ENCODE results near the gene GOLGA6L26. TPM values are rescaled to one million over a fixed set of nuclear protein-coding genes. Genes with fewer than 3 reads are reported as not detected.
"Not testable (repeated sequence)": the region's sequence is repeated elsewhere in the genome, so short reads cannot be mapped to it uniquely, and the experiment has no call there.

The GOLGA6L26 gene
- total RNA-seq: not detected

DNA sequence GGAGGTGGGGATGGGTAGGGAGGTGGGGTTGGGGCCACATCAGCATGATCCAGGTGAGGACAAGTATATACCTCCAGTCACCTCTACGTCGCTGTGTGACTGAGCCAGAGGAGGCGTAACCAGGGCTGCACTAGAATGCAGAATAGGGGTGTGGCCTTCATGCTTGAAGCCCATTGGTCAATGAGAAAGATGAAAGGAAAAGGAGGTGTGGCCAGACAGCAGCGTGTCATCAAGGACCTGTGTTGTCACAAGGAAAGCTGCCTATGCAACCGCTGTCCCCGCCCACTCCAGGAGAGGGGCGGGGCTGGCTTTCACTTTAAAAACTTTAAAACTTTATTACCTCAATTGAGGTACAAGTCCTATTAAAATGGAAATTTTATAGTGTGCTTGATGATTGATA is at the start of gene GOLGA6L26:
TSS of gene GOLGA6L26 (minus strand) at position 101 of the 400 bp plus-strand sequence. CDS start at position 40, 61 bp downstream.
- DNase-seq (ENCODE audit: low spot score in 2 of 2); FAIRE-seq: not testable (repeated sequence)

DNA sequence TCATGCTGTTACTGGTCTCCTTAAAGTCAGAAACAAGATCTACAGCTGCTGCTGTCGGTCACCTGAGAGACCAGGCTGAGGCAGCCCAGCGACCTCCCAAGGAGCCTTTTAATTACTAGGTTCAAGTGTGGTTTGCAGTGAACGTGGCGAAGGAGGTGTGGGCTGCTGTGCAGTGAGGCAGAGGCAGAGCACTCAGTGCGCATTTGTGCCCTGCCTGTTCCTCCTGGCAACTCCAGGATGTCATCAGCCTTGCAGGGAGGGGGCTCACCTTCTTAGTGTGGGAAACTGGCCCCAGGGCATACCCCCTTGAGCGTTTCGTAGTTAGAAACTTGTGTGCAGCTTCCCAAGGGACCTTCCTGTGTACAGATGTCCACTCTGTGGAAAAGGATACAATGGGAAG is 47.2 kb upstream of the GOLGA6L26 start:
- not testable (repeated sequence) for FAIRE-seq; DNase-seq (ENCODE audit: low spot score in 2 of 2)

DNA sequence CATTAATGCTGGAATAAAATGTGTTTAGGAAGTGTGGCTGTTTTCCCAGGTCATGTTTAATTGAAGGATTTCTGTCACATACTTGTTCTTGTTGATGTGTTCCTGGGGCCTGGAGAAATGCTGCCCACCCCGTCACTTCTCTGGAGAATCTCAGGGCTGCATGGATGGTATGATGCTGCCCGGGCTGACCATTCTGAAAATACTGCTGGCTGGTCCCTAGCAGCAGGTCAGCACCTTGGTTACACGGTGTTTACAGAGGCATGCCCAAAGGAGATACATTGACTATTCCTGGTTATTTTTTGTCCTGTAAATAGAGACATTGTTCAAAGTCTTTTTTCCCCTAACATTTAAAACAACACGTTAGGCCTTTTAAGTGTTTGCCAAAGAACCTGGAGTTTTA is 46.7 kb upstream of the GOLGA6L26 start:
- DNase-seq (ENCODE audit: low spot score in 2 of 2); FAIRE-seq: not testable (repeated sequence)

DNA sequence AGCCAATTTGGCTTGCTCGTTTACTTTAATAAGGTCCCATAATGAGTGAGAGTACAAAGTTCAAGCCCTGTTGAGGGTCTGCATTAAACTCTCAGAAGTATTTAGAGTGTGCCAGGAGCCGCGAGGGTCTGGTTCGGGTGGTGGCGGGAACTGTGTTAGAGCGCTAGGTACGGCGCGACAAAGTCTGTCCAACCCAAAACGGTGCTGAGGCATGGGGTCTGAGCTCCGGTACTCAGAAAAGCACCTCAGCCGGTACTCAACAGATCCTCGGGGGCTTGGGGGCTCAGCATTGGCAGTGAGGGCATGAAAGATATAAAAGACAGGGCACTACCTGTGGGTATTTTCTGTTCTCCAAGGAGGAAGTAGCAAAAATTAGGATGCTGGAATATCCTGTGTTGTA is 45.0 kb upstream of the GOLGA6L26 start:
- FAIRE-seq; DNase-seq (ENCODE audit: low spot score in 2 of 2): not testable (repeated sequence)

DNA sequence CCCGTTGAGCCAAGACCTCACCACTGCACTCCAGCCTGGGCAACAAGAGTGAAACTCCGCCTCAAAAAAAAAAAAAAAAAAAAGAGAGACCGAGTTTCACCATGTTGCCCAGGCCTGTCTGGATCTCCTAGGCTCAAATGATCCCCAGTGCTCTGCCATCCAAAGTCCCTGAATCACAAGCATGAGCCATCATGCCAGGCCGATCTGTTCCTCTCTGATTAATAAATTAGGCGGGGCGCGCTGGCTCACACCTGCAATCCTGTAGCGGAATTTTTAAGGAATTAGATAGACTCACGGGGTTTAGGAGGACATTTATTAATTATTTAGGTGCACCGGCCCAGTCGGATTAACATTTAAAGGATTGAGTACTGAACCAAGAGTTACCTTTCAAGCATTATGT is 40.2 kb upstream of the GOLGA6L26 start:
- not testable (repeated sequence) for FAIRE-seq

DNA sequence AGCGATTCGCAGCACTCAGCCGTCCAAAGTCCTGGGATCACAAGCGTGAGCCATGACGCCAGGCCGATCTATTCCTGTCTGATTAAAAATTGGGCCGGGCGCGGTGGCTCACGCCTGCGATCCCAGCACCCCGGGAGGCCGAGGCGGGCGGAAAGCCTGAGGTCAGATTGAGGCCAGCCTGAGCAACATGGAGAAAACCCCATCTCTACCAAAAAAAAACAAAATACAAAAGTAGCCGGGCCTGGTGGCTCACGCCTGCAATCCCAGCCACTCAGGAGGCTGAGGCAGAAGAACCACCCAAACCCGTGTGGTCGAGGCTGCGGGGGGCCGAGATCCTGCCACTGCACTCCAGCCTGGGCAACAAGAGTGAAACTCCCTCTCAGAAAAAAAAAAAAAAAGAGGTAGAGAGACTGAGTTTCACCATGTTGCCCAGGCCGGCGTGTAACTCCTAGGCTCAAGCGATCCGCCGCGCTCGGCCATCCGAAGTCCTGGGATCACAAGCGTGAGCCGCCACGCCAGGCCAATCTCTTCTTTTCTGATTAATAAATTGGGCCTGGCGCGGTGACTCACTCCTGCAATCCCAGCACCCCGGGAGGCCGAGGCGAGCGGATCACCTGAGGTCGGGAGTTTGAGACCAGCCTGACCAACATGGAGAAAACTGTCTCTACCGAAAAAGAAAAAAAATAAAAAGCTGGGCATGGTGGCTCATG is 39.0 kb upstream of the GOLGA6L26 start:
- DNase-seq (ENCODE audit: low spot score in 2 of 2); FAIRE-seq: not testable (repeated sequence)

More for the DNA sequence above, 40.2 kb upstream of the GOLGA6L26 start:
- DNase-seq (ENCODE audit: low spot score in 2 of 2): not testable (repeated sequence)

DNA sequence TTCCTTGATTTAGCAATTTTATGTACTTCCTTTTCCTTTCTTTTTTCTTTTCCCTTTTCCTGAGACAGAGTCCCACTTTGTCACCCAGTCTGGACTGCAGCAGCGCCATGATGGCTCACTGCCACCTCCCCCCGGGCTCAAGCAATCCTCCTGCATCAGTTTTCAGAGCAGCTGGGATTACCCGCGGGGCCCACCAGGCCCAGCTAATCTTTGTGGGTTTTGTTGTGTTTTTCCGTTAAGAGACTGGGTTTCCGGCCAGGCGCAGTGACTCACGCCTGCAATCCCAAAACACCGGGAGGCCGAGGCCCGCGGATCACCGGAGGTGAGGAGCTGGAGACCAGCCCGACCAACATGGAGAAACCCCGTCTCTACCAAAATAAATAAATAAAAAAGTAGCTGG is 38.3 kb upstream of the GOLGA6L26 start:
- DNase-seq (ENCODE audit: low spot score in 2 of 2): no peak
- no peak for FAIRE-seq

GRCh38 chr15:23371868-23372267 is 37.9 kb upstream of the GOLGA6L26 start:
- DNase-seq (ENCODE audit: low spot score in 2 of 2); FAIRE-seq: not testable (repeated sequence)

DNA sequence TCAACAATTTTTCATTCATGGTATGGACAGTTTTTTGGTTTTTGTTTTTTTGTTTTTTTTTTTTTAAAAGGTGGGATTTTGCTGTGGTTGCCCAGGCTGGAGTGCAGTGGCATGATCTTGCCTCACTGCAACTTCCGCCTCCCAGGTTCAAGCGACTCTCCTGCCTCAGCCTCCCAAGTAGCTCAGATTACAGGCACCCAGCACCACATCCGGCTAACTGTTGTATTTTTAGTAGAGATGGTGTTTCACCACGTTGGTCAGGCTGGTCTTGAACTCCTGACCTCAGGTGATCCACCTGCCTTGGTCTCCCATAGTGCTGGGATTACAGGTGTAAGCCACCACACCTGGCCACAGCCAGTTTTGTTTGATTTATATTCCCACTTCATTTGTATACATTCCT is 37.1 kb upstream of the GOLGA6L26 start:
- not testable (repeated sequence) for FAIRE-seq; DNase-seq (ENCODE audit: low spot score in 2 of 2)

DNA sequence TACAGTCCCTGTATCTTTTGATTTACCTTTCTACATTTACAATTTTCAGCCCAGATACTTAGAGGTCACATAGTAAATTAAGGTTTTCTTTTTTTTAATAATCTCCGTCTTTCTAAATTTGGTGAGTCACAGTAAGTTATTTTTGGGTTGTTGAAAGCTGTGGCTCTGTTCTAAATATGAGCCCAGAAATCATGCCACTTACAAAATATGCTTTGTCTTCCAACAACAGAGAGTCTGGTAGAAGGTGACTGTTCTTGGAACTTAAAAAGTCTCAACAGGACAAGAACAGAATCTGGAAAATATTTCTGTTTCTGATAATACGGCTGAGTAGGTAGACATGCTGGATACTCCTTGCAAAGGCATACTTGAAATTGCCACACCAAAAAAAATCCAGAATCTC is 36.6 kb upstream of the GOLGA6L26 start:
- DNase-seq (ENCODE audit: low spot score in 2 of 2) (no peak), FAIRE-seq (no peak)

- not testable (repeated sequence) for FAIRE-seq; DNase-seq (ENCODE audit: low spot score in 2 of 2)
Observed at GRCh38 chr15:23364261-23364660, 30.3 kb upstream of the GOLGA6L26 start.

DNA sequence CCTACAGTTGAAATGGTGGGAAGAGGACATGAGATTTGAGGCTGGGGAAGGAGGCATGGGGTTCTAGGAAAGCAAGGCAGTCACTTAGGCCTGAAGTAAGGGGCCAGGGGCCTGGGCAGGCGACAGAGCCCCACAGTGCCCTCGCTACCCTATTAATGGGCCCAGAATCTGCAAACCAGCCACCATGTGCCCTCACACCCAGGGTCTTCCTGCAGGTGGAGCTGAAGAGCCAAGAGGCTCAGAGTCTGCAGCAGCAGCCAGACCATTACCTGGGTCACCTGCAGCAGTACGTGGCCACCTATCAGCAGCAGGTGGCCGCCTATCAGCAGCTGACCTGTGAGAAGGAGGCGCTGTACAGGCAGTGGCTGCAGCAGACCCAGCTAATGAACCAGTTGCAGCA is 28.6 kb upstream of the GOLGA6L26 start:
- DNase-seq (ENCODE audit: low spot score in 2 of 2); FAIRE-seq: not testable (repeated sequence)

DNA sequence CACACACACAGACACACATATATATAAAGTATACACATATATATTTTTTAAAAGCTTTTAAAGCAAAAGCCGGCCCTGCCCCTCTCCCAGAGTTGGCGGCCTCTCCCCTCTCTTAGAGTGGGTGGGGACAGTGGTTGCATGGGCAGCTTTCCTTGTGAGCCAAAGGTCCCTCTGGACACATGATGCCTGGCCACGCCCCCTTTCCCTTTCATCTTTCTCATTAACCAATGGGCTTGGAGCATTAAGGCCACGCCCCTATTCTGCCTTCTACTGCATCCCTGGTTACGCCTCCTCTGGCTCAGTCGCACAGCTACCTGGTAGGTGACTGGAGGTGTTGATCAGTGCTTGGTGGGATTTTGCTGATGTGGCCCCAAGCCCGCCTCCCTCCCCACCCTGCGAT is 20.5 kb upstream of the GOLGA6L26 start, which contains the start of gene GOLGA8S:
TSS of gene GOLGA8S (plus strand) at position 301 of the 400 bp plus-strand sequence. CDS start at position 363, 62 bp downstream.
- not testable (repeated sequence) for FAIRE-seq; DNase-seq (ENCODE audit: low spot score in 2 of 2)

DNA sequence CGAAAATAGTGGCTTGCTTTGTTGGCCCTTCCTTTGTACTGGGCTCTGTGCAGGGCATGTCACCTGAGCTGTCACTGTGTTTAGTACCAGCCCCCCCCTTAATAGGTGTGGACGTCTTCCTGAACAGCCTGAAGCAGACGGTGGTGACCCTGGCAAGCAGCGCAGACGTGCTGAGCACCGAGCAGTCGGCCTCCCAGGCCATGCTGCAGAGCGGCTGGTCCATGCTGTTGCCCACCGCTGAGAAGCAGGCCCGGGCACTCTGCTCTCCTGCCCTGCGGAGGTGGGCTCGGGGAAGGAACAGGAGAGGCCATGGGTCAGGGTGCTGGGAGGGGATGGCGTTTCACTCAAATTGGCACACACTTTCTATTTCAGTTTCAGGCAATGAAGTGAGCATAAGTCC is 22.8 kb downstream of the GOLGA6L26 start:
- DNase-seq (ENCODE audit: low spot score in 2 of 2); FAIRE-seq: not testable (repeated sequence)

- not testable (repeated sequence) for DNase-seq (ENCODE audit: low spot score in 2 of 2); FAIRE-seq
Observed at GRCh38 chr15:23305921-23306320, 28.1 kb downstream of the GOLGA6L26 start.

GRCh38 chr15:23304805-23305204 is 29.2 kb downstream of the GOLGA6L26 start:
- not testable (repeated sequence) for DNase-seq (ENCODE audit: low spot score in 2 of 2); FAIRE-seq

DNA sequence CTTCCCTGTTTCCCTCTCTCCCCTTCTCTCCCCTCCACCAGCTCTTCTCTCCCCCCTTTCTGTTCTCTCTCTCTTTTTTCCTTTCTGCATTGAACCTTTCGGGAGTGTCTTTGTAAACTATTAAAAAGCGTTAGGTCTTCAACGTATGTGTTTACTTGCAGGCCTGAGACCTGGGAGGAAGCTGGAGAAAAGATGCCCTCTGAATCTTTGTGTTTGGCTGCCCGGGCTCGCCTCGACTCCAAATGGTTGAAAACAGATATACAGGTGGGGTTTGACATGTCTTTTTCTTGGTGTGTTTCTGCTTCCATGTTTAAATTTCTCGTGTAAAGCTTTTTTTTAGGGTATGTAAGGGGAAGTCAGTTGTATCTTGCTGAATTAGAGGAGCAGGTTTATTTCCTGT is 29.7 kb downstream of the GOLGA6L26 start:
- not testable (repeated sequence) for FAIRE-seq; DNase-seq (ENCODE audit: low spot score in 2 of 2)

DNA sequence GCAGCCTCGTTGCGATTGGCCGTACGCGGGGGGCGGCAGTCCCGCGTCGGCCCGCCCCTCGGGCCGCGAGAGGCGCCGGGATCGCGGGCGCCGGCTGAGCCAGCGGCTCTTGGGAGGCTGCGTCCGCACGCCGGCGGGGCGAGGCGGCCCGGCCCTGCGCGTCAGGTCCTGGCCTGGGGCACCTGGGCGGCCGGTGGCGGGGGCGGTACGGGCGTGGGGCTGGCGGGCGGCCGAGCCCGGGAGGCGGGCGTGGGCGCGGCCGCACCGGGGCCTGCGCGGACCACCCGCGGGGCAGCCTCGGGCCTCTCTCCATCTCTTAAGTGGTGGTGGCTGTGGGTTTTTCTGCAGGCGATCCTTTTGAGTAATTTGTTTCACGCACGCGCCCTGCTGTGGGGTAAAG is 30.3 kb downstream of the GOLGA6L26 start:
- peak; percentile 36 to 43 for DNase-seq (ENCODE audit: low spot score in 2 of 2)
- FAIRE-seq: not testable (repeated sequence)

GRCh38 chr15:23303246-23303645 is 30.8 kb downstream of the GOLGA6L26 start:
- not testable (repeated sequence) for DNase-seq (ENCODE audit: low spot score in 2 of 2); FAIRE-seq

Measured in frontal cortex (tissue), 4 donors.